ENCODE data around the gene TNNT1. TPM values are rescaled to one million over a fixed set of nuclear protein-coding genes. Genes with fewer than 3 reads are reported as not detected.
"Not testable (repeated sequence)": the region's sequence is repeated elsewhere in the genome, so short reads cannot be mapped to it uniquely, and the experiment has no call there.

Gene TNNT1
- total RNA-seq, 4 donors from 2014 or later, result not detected

DNA sequence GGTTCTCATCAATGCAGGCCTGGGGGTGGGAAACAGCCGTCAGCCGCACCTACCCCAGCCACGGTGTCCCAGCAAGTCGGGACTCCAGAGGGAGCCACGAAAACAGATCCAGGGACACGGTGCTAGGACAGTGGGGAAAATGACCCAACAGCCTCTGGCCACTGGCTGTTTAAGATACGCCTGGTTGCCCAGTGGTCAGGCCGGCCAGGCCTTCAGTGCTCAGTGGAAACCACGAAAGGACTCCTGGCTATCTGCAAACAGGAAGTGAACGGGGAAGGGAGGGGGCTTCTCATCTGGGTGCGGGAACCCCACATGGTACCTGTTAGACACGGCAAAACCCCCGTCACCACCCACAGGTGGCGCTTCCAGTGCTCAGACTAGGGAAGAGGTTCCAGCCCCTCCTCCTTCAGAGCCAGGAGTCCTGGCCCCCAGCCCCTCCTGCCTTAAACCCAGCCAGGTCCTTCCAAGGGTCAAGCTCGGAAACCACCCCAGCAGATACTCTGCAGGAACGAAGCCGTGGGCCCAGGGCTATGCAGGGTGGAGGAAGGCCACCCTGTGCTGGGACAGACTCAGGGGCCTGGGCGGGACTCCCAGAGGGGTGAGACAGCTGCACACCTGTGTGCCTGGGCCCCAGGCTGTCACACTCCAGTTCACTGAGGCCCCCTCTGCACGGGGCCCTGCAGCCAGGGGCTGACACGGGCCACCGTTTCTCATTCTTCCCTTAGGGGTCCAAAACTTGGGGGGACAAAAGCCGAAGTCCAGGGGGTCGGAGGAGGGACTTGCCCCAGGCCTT lies 36.0 kb downstream of the TNNT1 start:
- DNase-seq, result peak in 1 of 3 donors; percentile 43
- peak overlapping the region in 1 of 4 donors; percentile 30 for H3K4me3 ChIP-seq
- peaks cover 0 to 44% (median 18%) of the 10 kb centered on the region in 4 donors for H3K4me1 ChIP-seq

DNA sequence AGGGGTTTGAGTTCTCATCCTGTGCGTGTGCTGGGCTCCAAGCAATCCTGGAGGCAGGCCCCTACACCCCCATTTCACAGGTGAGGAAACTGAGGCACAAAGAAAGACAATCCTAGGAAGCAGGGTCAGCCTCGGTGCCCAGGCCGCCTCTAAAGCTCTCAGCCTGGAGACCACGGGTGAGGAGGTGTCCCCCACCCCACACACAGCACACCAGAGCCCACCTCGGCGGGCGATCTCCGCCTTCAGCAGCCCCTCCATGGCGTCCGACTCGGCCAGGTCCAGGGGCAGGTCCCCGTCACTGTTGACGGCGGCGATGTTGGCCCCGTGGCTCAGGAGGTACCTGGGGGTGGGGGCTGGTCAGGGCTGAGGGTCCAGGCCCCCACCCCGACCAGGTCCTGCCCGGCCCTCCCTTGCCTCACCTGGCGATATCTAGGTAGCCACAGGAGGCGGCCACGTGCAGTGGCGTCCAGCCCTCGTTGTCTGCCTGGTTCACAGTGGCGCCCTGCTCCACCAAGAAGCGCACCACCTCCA lies 36.7 kb downstream of the TNNT1 start:
- Histone ChIP-seq H3K27ac (peak overlapping the region; percentile 55 to 94 (median 70)), H3K4me3 (no peak overlapping the region), H3K27me3 (no peaks in the 10 kb centered on the region), H3K4me1 (peaks cover 0 to 44% (median 18%) of the 10 kb centered on the region in 4 donors), H3K9me3 (no peaks in the 10 kb centered on the region), H3K36me3 (peaks cover 0 to 24% (median 0%) of the 10 kb centered on the region in 3 donors)
- DNase-seq, result no peak
- TF ChIP-seq CTCF (IDR thresholded peaks at IDR 0.05), result no peak
- TF ChIP-seq POLR2A (IDR thresholded peaks at IDR 0.05), result no peak

More for the DNA sequence above, 36.0 kb downstream of the TNNT1 start:
- no peaks in the 10 kb centered on the region for H3K9me3 ChIP-seq
- H3K36me3 ChIP-seq, result peaks cover 0 to 24% (median 0%) of the 10 kb centered on the region in 3 donors
- TF ChIP-seq CTCF (IDR thresholded peaks at IDR 0.05) (no peak), POLR2A (IDR thresholded peaks at IDR 0.05) (no peak)
- H3K27ac ChIP-seq, result peak overlapping the region; percentile 55 to 94 (median 70)
- no peaks in the 10 kb centered on the region for H3K27me3 ChIP-seq

- no peak for DNase-seq
- H3K36me3 ChIP-seq, result peaks cover 0 to 30% (median 0%) of the 10 kb centered on the region in 3 donors
- H3K27me3 ChIP-seq, result no peaks in the 10 kb centered on the region
- no peaks in the 10 kb centered on the region for H3K9me3 ChIP-seq
- H3K27ac ChIP-seq, result peak overlapping the region in 2 of 4 donors; percentile 72 to 94
- no peak for TF ChIP-seq POLR2A (IDR thresholded peaks at IDR 0.05)
- no peak for TF ChIP-seq CTCF (IDR thresholded peaks at IDR 0.05)
- H3K4me3 ChIP-seq, result no peak overlapping the region
- H3K4me1 ChIP-seq, result peaks cover 0 to 44% (median 18%) of the 10 kb centered on the region in 4 donors
Observed at GRCh38 chr19:55111238-55111831, 37.7 kb downstream of the TNNT1 start.

GRCh38 chr19:55109527-55110291 lies 39.3 kb downstream of the TNNT1 start:
- Histone ChIP-seq H3K4me1 (peaks cover 0 to 28% (median 8%) of the 10 kb centered on the region in 4 donors), H3K27me3 (no peaks in the 10 kb centered on the region), H3K27ac (no peak overlapping the region), H3K9me3 (no peaks in the 10 kb centered on the region), H3K36me3 (peaks cover 0 to 30% (median 0%) of the 10 kb centered on the region in 3 donors), H3K4me3 (no peak overlapping the region)
- DNase-seq, result no peak
- TF ChIP-seq CTCF (IDR thresholded peaks at IDR 0.05) (no peak), POLR2A (IDR thresholded peaks at IDR 0.05) (no peak)

- H3K4me3 ChIP-seq, DNase-seq, H3K4me1 ChIP-seq, H3K9me3 ChIP-seq, H3K27ac ChIP-seq, H3K27me3 ChIP-seq: not testable (repeated sequence)
- H3K36me3 ChIP-seq, result peaks cover 0 to 40% (median 0%) of the 10 kb centered on the region in 3 donors
Observed at GRCh38 chr19:55107252-55107651, 41.8 kb downstream of the TNNT1 start.

Data from Peyer's patch (tissue), 4 donors.